Neural cell (in vitro differentiated cells): ENCODE data around the gene CHST6.
"Not testable (repeated sequence)": the region's sequence is repeated elsewhere in the genome, so short reads cannot be mapped to it uniquely, and the experiment has no call there.

Source experiments
- POLR2AphosphoS5 ChIP-seq: IDR thresholded peaks from 2 replicates; pipeline ENCODE4 v1.6.1; 2012
- TF ChIP-seq, protein P1 (sequence below): fragments of 450-650 bp; IDR thresholded peaks from 2 replicates; pipeline ENCODE4 v1.5.1; 2014; ENCODE audit warnings: antibody characterized with exemption, mild to moderate bottlenecking, moderate library complexity; ENCODE audit not compliant: poor library complexity, severe bottlenecking

DNA sequence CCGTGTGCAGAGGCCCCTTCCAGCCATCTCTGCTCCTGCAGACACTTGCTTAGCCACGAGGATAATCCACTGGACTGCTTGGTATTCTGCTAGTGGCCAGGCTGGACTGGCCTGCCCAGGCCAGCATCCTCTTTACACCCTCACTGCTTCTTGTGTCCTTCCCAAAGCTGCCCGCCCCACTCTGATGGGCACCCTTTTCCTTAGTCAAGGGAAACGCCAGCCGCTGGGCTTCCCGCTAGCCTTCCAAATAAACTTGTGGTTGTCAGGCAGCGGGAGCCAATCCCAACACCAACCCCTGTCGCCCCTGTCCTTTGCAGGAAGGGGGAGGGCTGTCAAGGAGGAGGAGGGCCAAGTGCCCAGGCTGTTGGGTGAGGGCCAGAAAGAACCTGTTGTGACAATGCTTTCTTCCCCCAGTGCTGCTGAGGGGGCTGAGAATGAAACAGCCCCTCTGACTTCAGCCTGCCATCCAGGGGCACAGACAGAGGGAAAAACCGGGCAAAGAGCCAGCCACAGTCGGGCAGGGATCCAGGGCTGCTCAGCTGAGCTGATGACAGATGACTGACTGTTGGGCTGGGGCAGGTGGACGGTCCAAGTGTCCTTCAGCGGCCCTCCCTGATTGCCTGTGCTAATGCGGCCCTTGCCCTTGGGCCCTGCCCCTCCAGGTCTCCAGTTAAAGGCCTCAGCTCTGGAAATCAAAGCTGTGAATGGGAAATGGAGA is 3.5 kb upstream of the CHST6 start:
- TF ChIP-seq, protein P1, sequence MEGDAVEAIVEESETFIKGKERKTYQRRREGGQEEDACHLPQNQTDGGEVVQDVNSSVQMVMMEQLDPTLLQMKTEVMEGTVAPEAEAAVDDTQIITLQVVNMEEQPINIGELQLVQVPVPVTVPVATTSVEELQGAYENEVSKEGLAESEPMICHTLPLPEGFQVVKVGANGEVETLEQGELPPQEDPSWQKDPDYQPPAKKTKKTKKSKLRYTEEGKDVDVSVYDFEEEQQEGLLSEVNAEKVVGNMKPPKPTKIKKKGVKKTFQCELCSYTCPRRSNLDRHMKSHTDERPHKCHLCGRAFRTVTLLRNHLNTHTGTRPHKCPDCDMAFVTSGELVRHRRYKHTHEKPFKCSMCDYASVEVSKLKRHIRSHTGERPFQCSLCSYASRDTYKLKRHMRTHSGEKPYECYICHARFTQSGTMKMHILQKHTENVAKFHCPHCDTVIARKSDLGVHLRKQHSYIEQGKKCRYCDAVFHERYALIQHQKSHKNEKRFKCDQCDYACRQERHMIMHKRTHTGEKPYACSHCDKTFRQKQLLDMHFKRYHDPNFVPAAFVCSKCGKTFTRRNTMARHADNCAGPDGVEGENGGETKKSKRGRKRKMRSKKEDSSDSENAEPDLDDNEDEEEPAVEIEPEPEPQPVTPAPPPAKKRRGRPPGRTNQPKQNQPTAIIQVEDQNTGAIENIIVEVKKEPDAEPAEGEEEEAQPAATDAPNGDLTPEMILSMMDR = not testable (repeated sequence)
- TF ChIP-seq POLR2AphosphoS5 = not testable (repeated sequence)
